Osteoblast (primary cell): ENCODE results near the gene IGF2BP2. TPM values are rescaled to one million over a fixed set of nuclear protein-coding genes. Genes with fewer than 3 reads are reported as not detected.

ENCODE experiments used
- DNase-seq: peaks from one replicate; pipeline ENCODE4 v3.0.0; 2011; ENCODE audit warnings: low spot score, mixed read lengths; ENCODE audit not compliant: insufficient read length; ENCODE audit errors: missing footprints
- H2AFZ ChIP-seq: 2 replicates; pipeline ENCODE4 v1.6.0; 2011; ENCODE audit warnings: mild to moderate bottlenecking, low read length
- H3K27ac ChIP-seq: 2 replicates; pipeline ENCODE4 v1.5.1; 2011; ENCODE audit warnings: mild to moderate bottlenecking, low read depth, low read length, moderate library complexity
- H3K27me3 ChIP-seq: 2 replicates; pipeline ENCODE4 v1.6.0; 2012; ENCODE audit warnings: mild to moderate bottlenecking, control low read depth, inconsistent platforms, low read length, moderate library complexity; ENCODE audit not compliant: insufficient read depth
- H3K36me3 ChIP-seq: 2 replicates; pipeline ENCODE4 v1.5.1; 2011; ENCODE audit warnings: mild to moderate bottlenecking, low read length, control low read depth, moderate library complexity; ENCODE audit not compliant: insufficient read depth
- H3K4me1 ChIP-seq: 2 replicates; pipeline ENCODE4 v1.5.1; 2011; ENCODE audit warnings: mild to moderate bottlenecking, low read length, control low read depth, moderate library complexity; ENCODE audit not compliant: insufficient read depth
- H3K4me2 ChIP-seq: 2 replicates; pipeline ENCODE4 v1.6.0; 2011; ENCODE audit warnings: mild to moderate bottlenecking, low read length; ENCODE audit not compliant: insufficient read depth
- H3K4me3 ChIP-seq: fragments of 200-600 bp; sonication (generic); 3 replicates; pipeline ENCODE4 v1.5.1; 2012; ENCODE audit warnings: mild to moderate bottlenecking, low read length, inconsistent platforms; ENCODE audit not compliant: insufficient read depth
- H3K79me2 ChIP-seq: 2 replicates; pipeline ENCODE4 v1.6.0; 2012; ENCODE audit warnings: mild to moderate bottlenecking, low read length, control low read depth, inconsistent platforms; ENCODE audit not compliant: insufficient read depth
- H3K9me3 ChIP-seq: 2 replicates; pipeline ENCODE4 v1.5.1; 2011; ENCODE audit warnings: low read depth, low read length, control low read depth
- H4K20me1 ChIP-seq: 2 replicates; pipeline ENCODE4 v1.6.0; 2012; ENCODE audit warnings: mild to moderate bottlenecking, low read length, control low read depth; ENCODE audit not compliant: insufficient read depth
- CTCF ChIP-seq: IDR thresholded peaks from 2 replicates; pipeline ENCODE4 v1.5.1; 2011; ENCODE audit warnings: mild to moderate bottlenecking, low read depth, low read length, moderate library complexity; ENCODE audit errors: extremely low read depth
- total RNA-seq: library from RNA; depleted of rRNA; stranded (reverse); fragments of >200 nt; gene quantifications from 2 replicates; pipeline ENCODE4 v1.2.3, GENCODE V29; 2012

Gene IGF2BP2
- total RNA-seq, 1 donor = 81.8 TPM

GRCh38 chr3:185685231-185686035 lies 139.4 kb downstream of the IGF2BP2 start:
- DNase-seq = no peak
- no peaks in the 10 kb centered on the region for H3K9me3 ChIP-seq
- H3K4me1 ChIP-seq = peaks cover 28% of the 10 kb centered on the region
- no peak overlapping the region for H3K4me2 ChIP-seq
- H4K20me1 ChIP-seq = no peaks in the 10 kb centered on the region
- no peak overlapping the region for H2AFZ ChIP-seq
- no peaks in the 10 kb centered on the region for H3K27me3 ChIP-seq
- no peak for TF ChIP-seq CTCF
- peak overlapping the region; percentile 19 for H3K27ac ChIP-seq
- no peak overlapping the region for H3K4me3 ChIP-seq
- H3K36me3 ChIP-seq = peaks cover 25% of the 10 kb centered on the region
- H3K79me2 ChIP-seq = peaks cover 15% of the 10 kb centered on the region

- Histone ChIP-seq H3K36me3 (peaks cover 21% of the 10 kb centered on the region), H3K9me3 (no peaks in the 10 kb centered on the region), H2AFZ (no peak overlapping the region), H3K79me2 (peaks cover 23% of the 10 kb centered on the region), H3K27me3 (no peaks in the 10 kb centered on the region), H3K4me3 (no peak overlapping the region), H4K20me1 (peaks cover 3% of the 10 kb centered on the region), H3K4me1 (peaks cover 2% of the 10 kb centered on the region), H3K27ac (no peak overlapping the region), H3K4me2 (no peak overlapping the region)
- DNase-seq = no peak
- no peak for TF ChIP-seq CTCF
Measured at GRCh38 chr3:185680231-185680630, 144.6 kb downstream of the IGF2BP2 start.

- no peak overlapping the region for H2AFZ ChIP-seq
- DNase-seq = no peak
- H3K4me1 ChIP-seq = no peaks in the 10 kb centered on the region
- H3K27ac ChIP-seq = no peak overlapping the region
- peaks cover 36% of the 10 kb centered on the region for H3K36me3 ChIP-seq
- H3K27me3 ChIP-seq = no peaks in the 10 kb centered on the region
- H4K20me1 ChIP-seq = peaks cover 4% of the 10 kb centered on the region
- H3K79me2 ChIP-seq = peaks cover 19% of the 10 kb centered on the region
- H3K9me3 ChIP-seq = no peaks in the 10 kb centered on the region
- H3K4me2 ChIP-seq = no peak overlapping the region
- H3K4me3 ChIP-seq = no peak overlapping the region
- TF ChIP-seq CTCF = no peak
Measured at GRCh38 chr3:185678027-185678426, 146.8 kb downstream of the IGF2BP2 start.

GRCh38 chr3:185677146-185677829 lies 147.6 kb downstream of the IGF2BP2 start:
- DNase-seq = peak; percentile 84
- peak; percentile 80 for TF ChIP-seq CTCF
- H3K27me3 ChIP-seq = no peaks in the 10 kb centered on the region
- H3K9me3 ChIP-seq = no peaks in the 10 kb centered on the region
- H3K4me3 ChIP-seq = no peak overlapping the region
- H3K27ac ChIP-seq = no peak overlapping the region
- H4K20me1 ChIP-seq = peaks cover 7% of the 10 kb centered on the region
- no peak overlapping the region for H3K4me2 ChIP-seq
- H3K36me3 ChIP-seq = peaks cover 43% of the 10 kb centered on the region
- H2AFZ ChIP-seq = no peak overlapping the region
- peaks cover 17% of the 10 kb centered on the region for H3K79me2 ChIP-seq
- no peaks in the 10 kb centered on the region for H3K4me1 ChIP-seq
